HG03457 (cell line): ENCODE measurements around the gene WNT8B.
A peak's percentile ranks its signal among the peaks of the same experiment; 100 is the strongest.

ENCODE experiments used
- ATAC-seq: cut with Tn5 transposase; IDR thresholded peaks from one replicate; pipeline ENCODE4 v1.9.1; 2021; ENCODE audit warnings: moderate number of reproducible peaks; ENCODE audit not compliant: unreplicated experiment

WNT8B gene

DNA sequence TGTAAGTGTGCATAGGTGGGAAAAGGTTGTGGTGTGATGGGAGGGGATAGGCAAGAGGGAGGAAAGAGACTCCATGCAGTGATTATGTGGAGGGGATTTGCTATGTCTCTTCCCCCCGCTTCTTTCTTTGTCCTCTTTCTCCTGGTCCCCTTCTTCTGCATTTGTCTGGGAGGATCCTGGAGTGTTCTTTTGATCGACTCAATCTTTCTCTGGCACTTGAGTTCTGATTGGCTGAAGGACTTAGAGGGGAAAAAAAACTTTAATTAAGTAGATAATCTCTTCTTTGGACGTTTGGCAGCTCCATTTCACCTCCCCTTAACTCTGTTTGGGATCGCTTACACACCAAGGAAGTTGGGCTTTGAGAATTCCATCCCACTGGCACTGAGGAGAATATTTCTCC, at the start of gene WNT8B:
Gene WNT8B (plus strand): TSS at position 301 of the 400 bp plus-strand sequence. CDS start 160 bp downstream, outside the sequence.
- ATAC-seq = no peak

DNA sequence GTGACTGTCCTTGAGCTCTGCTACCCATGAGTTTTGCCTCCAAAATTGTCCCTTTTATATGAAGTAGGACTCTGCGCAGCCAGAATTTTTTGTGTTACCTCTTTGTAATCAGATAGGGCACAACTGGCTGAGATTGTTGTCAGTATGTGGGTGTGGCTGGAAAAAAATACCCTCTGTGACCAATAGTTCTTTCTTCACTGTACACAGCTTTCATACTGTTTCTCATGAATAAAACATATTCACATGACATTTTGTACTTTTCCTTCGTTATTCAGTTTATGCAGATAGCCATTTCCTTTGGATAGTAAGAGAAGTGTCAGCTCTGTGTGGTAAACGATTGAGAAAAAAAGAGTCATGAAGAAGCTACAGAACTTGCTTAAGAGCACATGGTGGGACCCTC, 49.6 kb upstream of the WNT8B start:
- ATAC-seq = no peak

DNA sequence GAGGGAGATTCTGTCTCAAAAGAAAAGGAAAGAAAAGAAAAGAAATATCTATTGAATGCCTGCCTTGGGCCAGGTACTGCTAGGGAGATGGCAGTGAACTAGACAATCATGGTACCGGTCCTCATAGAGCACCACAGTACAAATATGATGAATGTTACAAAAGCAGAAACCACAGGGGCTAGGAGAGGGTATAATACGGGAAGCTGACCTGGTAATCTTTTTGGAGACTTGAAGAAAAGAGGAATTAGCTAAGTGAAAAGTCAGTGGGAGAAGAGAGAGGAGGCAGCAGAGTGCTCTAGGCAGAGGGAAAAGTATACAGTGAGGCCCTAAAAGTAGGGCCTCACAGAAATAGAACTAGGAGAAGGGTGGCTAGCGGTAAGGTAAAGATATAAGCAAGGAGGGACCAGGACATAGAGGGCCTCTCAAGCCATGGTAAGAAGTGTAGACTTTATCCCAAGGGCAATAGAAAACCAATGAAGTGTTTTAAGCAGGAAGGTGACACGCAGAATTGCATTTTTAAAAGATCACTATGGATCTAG, 42.8 kb upstream of the WNT8B start:
- no peak for ATAC-seq

- no peak for ATAC-seq
These were observed 35.4 kb upstream of the WNT8B start for GRCh38 chr10:100427374-100427773.

DNA sequence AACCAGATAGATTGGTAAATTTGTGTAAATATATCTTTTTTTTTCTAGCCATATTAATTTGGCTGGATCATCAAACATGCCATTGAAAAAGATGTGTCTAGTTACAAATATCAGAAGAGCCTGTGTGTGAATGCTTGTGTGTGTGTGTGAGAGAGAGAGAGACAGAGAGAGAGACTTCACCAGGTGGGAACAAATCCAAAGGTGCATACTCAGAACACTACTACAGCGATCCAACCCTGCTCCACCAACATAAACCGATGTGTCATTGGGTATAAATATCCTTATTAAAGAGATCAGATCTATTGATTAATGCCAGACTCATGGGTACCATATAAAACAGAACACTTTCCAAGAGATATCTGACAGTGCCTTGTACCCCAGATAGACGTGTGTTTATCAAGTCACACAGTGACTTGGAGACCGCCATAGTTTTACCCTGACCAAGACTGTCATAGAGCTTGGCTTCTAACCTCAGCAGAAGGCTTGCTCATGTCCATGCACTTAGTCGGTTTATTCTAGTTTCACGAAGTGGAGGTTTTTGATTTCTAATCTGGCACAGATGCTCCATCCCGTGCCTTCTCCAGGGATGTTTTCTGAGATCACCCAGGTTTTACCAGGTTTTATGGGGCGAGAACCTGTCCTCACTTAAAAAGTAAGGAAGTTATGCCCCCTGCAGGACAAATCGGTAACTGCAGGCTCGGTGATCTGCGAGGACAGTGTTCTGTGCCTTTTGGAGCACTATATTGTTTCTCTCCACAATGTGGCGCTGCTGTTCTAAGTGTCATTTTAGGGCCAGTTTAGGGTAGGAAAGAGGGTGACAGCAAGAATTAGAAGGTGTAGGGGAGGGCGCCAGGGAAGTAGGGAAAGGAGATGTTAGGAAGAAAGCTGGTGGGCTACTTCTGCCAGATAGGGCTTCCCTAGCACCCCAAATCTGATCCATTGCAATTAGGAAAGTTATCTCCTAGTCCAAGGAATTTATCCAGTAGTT, 29.3 kb upstream of the WNT8B start:
- no peak for ATAC-seq

- ATAC-seq = no peak
These were observed 26.6 kb upstream of the WNT8B start for GRCh38 chr10:100436255-100436654.

DNA sequence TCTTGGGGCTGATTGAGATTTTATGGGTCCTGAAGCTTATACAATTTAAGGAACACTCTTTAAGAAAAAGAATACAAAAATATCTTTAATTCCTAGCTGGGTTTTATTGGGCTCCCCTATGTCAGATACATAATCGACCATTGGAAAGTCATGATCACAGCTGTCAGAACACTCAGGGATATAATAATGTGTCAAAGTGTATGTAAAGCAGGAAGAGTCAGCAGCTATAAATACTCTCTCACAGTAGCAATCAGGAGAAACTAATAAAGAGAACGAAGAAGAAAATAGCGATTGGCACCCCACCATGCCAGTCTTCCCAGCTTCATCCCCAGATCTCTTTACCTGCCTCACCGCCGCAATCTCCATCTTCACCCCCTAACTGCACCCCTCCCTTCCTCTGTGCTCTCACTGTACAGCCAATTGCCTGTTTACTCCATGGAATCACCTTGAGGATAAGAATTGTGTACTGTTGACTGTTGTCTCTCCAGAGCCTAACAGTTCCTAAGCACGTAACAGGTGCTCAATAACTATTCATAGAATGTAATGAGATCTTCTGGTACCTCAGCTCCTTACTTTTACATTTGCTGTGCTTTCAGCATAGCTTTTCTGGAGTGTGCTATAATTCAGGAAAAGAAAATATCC, 24.0 kb upstream of the WNT8B start:
- no peak for ATAC-seq

- no peak for ATAC-seq
These were observed 20.3 kb upstream of the WNT8B start for GRCh38 chr10:100442548-100442947.

GRCh38 chr10:100446130-100446761, 16.6 kb upstream of the WNT8B start:
- no peak for ATAC-seq

GRCh38 chr10:100447663-100448062, 15.1 kb upstream of the WNT8B start:
- ATAC-seq = no peak

DNA sequence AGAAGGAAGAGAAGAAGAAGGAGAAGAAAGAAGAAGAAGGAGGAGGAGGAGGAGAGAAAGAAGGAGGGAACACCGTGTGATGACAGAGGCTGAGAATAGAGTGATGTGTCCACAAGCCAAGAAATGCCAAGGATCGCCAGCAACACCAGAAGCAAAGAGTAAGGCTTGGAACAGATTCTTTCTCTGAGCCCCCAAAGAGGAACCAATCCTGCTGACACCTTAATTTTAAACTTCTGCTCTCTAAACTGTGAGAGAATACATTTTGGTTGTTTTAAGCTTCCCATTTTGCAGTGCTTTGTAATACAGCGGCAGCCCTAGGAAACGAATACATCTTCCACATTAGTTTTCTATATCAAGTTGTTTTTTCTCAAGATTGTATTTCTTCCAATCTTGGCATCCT, 13.9 kb upstream of the WNT8B start:
- no peak for ATAC-seq

- no peak for ATAC-seq
These were observed 5.5 kb downstream of the WNT8B start for GRCh38 chr10:100468322-100468721.

DNA sequence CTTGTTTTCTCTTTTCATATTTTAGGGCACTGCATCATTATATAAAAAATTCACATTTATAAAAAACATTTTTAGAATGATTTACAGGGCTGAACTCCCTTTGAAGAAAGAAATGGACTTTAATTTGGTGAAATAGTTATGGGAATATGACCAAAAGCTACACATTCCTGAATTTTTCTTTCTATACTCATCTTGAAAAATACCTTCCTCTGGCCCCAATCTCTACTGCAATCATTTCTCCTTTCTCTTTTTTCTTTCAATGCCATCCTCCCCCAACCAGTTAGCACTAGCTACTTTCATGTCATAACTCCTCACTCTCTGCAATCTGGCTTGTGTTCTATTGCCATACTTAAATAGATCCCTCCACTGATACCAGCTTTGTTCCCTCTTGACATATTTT, 6.2 kb downstream of the WNT8B start:
- no peak for ATAC-seq

DNA sequence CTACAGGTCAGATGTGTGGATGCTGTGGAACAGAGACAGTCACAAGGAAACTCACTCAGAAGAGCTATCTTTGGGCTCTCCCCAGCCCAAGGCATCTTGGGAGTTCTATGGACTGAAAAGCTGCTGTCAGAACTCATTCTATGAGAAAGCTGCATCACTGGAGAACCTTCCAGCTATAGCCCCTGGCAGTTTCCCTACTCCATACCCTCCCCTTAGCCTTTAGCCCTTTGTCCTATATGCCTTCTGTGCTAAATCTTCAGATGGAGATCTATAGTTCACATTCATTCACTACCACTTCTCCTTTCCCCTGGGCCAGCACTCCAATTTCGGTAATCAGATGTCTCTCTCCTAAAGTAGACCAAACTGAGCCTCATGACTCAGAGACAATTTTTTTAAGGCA, 6.9 kb downstream of the WNT8B start:
- no peak for ATAC-seq

DNA sequence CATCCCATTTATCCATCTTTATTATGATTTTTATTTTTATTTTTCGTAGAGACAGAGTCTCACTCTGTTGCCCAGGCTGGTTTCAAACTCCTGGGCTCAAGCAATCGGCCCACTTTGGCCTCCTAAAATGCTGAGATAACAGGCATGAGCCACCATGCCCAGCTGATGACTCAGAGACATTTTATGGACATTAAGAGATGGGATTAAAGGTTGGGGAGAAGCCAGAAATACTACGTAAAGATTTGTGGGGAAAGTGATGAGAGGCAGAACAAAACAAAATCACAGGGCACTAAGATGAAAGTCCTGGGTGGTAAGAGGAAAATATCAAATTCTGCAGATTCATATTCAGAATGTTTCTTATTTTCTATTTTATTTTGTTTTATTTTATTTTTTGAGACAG, 7.6 kb downstream of the WNT8B start:
- no peak for ATAC-seq

GRCh38 chr10:100477970-100478369, 15.2 kb downstream of the WNT8B start:
- no peak for ATAC-seq

DNA sequence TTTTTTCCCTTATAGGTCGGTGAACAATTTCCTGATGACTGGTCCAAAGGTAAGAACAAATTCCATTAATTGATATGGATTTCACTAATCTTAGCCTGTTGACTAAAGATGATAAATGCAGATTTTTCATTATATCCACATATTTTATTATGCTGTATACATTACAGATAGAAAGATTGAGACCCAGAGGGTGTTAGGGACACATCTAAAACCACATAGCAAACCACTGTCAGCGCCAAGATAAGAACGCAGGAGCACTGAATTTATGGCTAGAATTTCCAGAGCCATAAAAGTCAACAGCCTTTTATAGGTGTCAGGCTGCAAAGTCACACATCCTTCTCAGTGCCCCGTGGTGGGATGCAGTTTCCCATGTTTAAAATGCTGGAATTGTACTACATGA, 16.2 kb downstream of the WNT8B start:
- no peak for ATAC-seq

GRCh38 chr10:100480002-100480401, 17.2 kb downstream of the WNT8B start:
- no peak for ATAC-seq

- ATAC-seq = peak; percentile 95
These were observed 18.8 kb downstream of the WNT8B start for GRCh38 chr10:100481462-100482081.

DNA sequence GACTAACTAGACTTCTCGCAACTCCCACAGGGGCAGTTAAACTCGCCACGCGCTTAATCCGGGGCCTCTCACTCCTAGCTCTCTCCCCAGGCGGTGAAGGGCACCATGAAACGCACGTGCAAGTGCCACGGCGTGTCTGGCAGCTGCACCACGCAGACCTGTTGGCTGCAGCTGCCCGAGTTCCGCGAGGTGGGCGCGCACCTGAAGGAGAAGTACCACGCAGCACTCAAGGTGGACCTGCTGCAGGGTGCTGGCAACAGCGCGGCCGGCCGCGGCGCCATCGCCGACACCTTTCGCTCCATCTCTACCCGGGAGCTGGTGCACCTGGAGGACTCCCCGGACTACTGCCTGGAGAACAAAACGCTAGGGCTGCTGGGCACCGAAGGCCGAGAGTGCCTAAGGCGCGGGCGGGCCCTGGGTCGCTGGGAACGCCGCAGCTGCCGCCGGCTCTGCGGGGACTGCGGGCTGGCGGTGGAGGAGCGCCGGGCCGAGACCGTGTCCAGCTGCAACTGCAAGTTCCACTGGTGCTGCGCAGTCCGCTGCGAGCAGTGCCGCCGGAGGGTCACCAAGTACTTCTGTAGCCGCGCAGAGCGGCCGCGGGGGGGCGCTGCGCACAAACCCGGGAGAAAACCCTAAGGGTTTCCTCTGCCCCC, 19.5 kb downstream of the WNT8B start:
- ATAC-seq = no peak

- ATAC-seq = no peak
These were observed 20.0 kb downstream of the WNT8B start for GRCh38 chr10:100482834-100483185.
